ENCODE data around the gene SEMA3E.

Gene SEMA3E

DNA sequence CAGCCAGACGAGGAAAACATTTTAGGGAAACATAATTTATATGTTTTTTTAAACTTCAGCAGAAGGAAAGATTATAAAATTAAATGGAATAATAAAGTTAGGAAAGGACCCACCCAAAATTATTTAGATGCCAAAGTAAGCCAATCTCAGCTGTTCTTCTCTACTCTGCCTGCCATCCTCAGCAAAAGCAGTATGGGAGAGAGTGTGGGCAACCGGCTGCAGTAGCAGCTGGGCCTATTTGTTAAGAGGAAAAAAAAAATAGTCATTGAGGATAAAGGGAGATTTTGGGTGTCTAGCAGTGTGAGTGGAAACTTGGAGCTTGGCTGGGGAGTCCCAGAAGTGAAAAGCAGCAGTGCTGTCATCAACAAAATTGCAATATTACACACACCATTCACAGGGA, 15.4 kb downstream of the SEMA3E start:
- DNase-seq = no peak
- Mint-ChIP-seq H3K9me3 (peaks cover 17% of the 10 kb centered on the region), H3K36me3 (ENCODE audit: low read depth) (peaks cover 4% of the 10 kb centered on the region), H3K4me1 (peaks cover 8% of the 10 kb centered on the region), H3K4me3 (no peak overlapping the region), H3K27me3 (ENCODE audit: low read depth, poor library complexity) (peaks cover 4% of the 10 kb centered on the region), H3K27ac (no peak overlapping the region)
- TF ChIP-seq, protein P1, sequence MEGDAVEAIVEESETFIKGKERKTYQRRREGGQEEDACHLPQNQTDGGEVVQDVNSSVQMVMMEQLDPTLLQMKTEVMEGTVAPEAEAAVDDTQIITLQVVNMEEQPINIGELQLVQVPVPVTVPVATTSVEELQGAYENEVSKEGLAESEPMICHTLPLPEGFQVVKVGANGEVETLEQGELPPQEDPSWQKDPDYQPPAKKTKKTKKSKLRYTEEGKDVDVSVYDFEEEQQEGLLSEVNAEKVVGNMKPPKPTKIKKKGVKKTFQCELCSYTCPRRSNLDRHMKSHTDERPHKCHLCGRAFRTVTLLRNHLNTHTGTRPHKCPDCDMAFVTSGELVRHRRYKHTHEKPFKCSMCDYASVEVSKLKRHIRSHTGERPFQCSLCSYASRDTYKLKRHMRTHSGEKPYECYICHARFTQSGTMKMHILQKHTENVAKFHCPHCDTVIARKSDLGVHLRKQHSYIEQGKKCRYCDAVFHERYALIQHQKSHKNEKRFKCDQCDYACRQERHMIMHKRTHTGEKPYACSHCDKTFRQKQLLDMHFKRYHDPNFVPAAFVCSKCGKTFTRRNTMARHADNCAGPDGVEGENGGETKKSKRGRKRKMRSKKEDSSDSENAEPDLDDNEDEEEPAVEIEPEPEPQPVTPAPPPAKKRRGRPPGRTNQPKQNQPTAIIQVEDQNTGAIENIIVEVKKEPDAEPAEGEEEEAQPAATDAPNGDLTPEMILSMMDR (IDR thresholded peaks at IDR 0.05) = no peak

DNA sequence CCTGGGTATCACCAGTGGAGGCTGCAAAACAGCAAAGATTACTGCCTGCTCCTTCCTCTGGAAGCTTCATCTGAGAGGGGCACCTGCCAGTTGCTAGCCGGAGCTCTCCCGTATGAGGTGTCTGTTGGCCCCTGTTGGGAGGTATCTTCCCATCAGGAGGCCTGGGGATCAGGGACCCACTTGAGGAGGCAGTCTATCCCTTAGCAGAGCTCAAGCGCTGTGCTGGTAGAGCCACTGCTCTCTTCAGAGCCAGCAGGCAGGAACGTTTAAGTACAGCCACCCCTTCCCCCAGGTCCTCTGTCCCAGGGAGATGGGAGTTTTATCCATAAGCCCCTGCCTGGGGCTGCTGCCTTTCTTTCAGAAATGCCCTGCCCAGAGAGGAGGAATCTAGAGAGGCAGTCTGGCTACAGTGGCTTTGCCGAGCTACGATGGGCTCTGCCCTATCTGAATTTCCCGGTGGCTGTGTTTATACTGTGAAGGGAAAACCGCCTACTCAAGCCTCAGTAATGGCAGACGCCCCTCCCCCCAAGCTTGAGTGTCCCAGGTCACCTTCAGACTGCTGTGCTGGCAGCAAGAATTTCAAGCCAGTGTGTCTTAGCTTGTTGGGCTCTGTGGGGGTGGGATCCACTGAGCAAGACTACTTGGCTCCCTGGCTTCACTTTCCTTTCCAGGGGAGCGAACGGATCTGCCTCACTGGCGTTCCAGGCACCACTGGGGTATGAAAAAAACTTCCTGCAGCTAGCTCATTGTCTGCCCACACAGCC, 19.6 kb downstream of the SEMA3E start:
- TF ChIP-seq, protein P1 (IDR thresholded peaks at IDR 0.05) = no peak
- peaks cover 7% of the 10 kb centered on the region for H3K36me3 Mint-ChIP-seq (ENCODE audit: low read depth)
- peaks cover 39% of the 10 kb centered on the region for H3K9me3 Mint-ChIP-seq
- peak; percentile 56 for DNase-seq
- peak overlapping the region; percentile 64 for H3K27ac Mint-ChIP-seq
- H3K27me3 Mint-ChIP-seq (ENCODE audit: low read depth, poor library complexity) = peaks cover 5% of the 10 kb centered on the region
- H3K4me3 Mint-ChIP-seq = no peak overlapping the region
- H3K4me1 Mint-ChIP-seq = peaks cover 8% of the 10 kb centered on the region

DNA sequence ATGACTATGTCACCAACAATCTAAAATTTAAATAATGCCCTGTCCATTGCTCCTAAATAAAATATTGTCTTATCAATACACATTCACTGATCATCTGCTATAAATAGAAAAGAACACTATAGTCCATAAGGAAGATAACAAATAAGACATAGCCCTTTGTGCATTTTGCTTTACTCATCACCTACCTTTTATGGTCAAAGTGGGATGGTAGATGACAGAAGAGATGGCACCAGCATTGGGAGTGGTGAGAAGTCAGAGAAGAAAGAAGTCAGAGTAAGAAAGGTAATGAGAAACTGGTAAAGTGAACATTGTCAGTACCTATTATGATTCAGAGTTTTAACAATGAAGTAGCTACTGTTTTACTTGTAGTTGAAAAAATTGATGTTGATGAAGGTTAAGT, 31.1 kb downstream of the SEMA3E start:
- DNase-seq = no peak
- no peaks in the 10 kb centered on the region for H3K36me3 Mint-ChIP-seq (ENCODE audit: low read depth)
- H3K27ac Mint-ChIP-seq = peak overlapping the region; percentile 29
- H3K9me3 Mint-ChIP-seq = peaks cover 4% of the 10 kb centered on the region
- no peak overlapping the region for H3K4me3 Mint-ChIP-seq
- H3K4me1 Mint-ChIP-seq = no peaks in the 10 kb centered on the region
- TF ChIP-seq, protein P1 (IDR thresholded peaks at IDR 0.05) = no peak
- H3K27me3 Mint-ChIP-seq (ENCODE audit: low read depth, poor library complexity) = peaks cover 2% of the 10 kb centered on the region

GRCh38 chr7:83614112-83614511, 34.8 kb downstream of the SEMA3E start:
- H3K36me3 Mint-ChIP-seq (ENCODE audit: low read depth) = no peaks in the 10 kb centered on the region
- H3K4me1 Mint-ChIP-seq = no peaks in the 10 kb centered on the region
- DNase-seq = no peak
- no peak overlapping the region for H3K27ac Mint-ChIP-seq
- H3K9me3 Mint-ChIP-seq = no peaks in the 10 kb centered on the region
- H3K4me3 Mint-ChIP-seq = no peak overlapping the region
- TF ChIP-seq, protein P1 (IDR thresholded peaks at IDR 0.05) = no peak
- H3K27me3 Mint-ChIP-seq (ENCODE audit: low read depth, poor library complexity) = no peaks in the 10 kb centered on the region

DNA sequence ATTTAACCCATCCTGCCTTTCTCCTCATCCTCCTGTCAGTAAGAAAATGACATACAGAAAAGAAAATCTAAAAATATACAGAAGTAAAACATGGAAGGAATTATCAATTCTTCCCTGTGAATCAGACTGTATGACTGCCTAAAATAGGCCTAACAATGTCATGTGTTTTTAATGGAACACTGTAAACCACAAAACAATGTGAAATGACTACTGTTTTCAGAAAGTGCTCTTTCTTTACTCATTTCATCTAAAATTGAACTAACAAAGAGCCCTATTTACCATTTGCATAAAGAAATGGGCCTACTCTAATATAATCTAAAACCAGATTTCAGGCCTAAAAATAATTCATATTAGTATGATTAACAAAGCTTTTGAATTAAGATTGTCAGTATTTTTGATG, 35.7 kb downstream of the SEMA3E start:
- DNase-seq = no peak
- no peaks in the 10 kb centered on the region for H3K9me3 Mint-ChIP-seq
- H3K36me3 Mint-ChIP-seq (ENCODE audit: low read depth) = no peaks in the 10 kb centered on the region
- H3K27me3 Mint-ChIP-seq (ENCODE audit: low read depth, poor library complexity) = no peaks in the 10 kb centered on the region
- no peak overlapping the region for H3K27ac Mint-ChIP-seq
- TF ChIP-seq, protein P1 (IDR thresholded peaks at IDR 0.05) = no peak
- H3K4me3 Mint-ChIP-seq = no peak overlapping the region
- H3K4me1 Mint-ChIP-seq = no peaks in the 10 kb centered on the region

GRCh38 chr7:83611776-83612175, 37.2 kb downstream of the SEMA3E start:
- no peak for DNase-seq
- TF ChIP-seq, protein P1 (IDR thresholded peaks at IDR 0.05) = no peak
- Mint-ChIP-seq H3K4me3 (no peak overlapping the region), H3K27me3 (ENCODE audit: low read depth, poor library complexity) (peaks cover 2% of the 10 kb centered on the region), H3K9me3 (no peaks in the 10 kb centered on the region), H3K36me3 (ENCODE audit: low read depth) (no peaks in the 10 kb centered on the region), H3K27ac (no peak overlapping the region), H3K4me1 (no peaks in the 10 kb centered on the region)

Measured in nephron progenitor cell (in vitro differentiated cells).